ENCODE results near the gene URM1. TPM values are rescaled to one million over a fixed set of nuclear protein-coding genes. Genes with fewer than 3 reads are reported as not detected.
A peak's percentile ranks its signal among the peaks of the same experiment; 100 is the strongest.
"Not testable (repeated sequence)": the region's sequence is repeated elsewhere in the genome, so short reads cannot be mapped to it uniquely, and the experiment has no call there.

URM1 gene
- total RNA-seq, 2 experiments from 2014 or later = 28.4 to 28.8 TPM

GRCh38 chr9:128335161-128335560 lies 36.0 kb upstream of the URM1 start:
- Histone ChIP-seq H3K27ac (ENCODE audit: low read depth in 1 of 2, low read length in 2 of 2) (no peak overlapping the region), H3K27me3 (ENCODE audit: control insufficient read depth in 1 of 2, insufficient read depth in 2 of 2, low read length in 2 of 2) (no peaks in the 10 kb centered on the region), H3K4me1 (ENCODE audit: insufficient read depth, low read length) (peaks cover 7% of the 10 kb centered on the region), H3K36me3 (ENCODE audit: insufficient read depth, low read length) (peaks cover 12% of the 10 kb centered on the region), H3K9me3 (ENCODE audit: control insufficient read depth in 1 of 2, insufficient read depth in 1 of 2, low read length in 2 of 2) (no peaks in the 10 kb centered on the region), H3K4me3 (ENCODE audit: low read length) (no peak overlapping the region)
- CTCF ChIA-PET = no interaction called here
- no peak overlapping the region for H3K4me3 Mint-ChIP-seq
- H3K9me3 Mint-ChIP-seq = no peaks in the 10 kb centered on the region
- intact Hi-C loops (cut with DNase I, micrococcal nuclease) = no loop called here
- ATAC-seq (ENCODE audit: poor library complexity) = no peak
- no peak overlapping the region for H3K27ac Mint-ChIP-seq
- DNase-seq = no peak
- POLR2A ChIA-PET = no interaction called here
- peaks cover 10% of the 10 kb centered on the region for H3K36me3 Mint-ChIP-seq (ENCODE audit: low read depth)
- TF ChIP-seq CTCF (IDR thresholded peaks at IDR 0.05) = no peak
- no peaks in the 10 kb centered on the region for H3K27me3 Mint-ChIP-seq
- H3K4me1 Mint-ChIP-seq (ENCODE audit: low read depth) = no peaks in the 10 kb centered on the region

GRCh38 chr9:128335914-128336313 lies 35.3 kb upstream of the URM1 start:
- Histone ChIP-seq H3K4me1 (ENCODE audit: insufficient read depth, low read length) (peaks cover 10% of the 10 kb centered on the region), H3K9me3 (ENCODE audit: control insufficient read depth in 1 of 2, insufficient read depth in 1 of 2, low read length in 2 of 2) (no peaks in the 10 kb centered on the region), H3K27ac (ENCODE audit: low read depth in 1 of 2, low read length in 2 of 2) (no peak overlapping the region), H3K27me3 (ENCODE audit: control insufficient read depth in 1 of 2, insufficient read depth in 2 of 2, low read length in 2 of 2) (no peaks in the 10 kb centered on the region), H3K36me3 (ENCODE audit: insufficient read depth, low read length) (peaks cover 12% of the 10 kb centered on the region), H3K4me3 (ENCODE audit: low read length) (no peak overlapping the region)
- H3K4me1 Mint-ChIP-seq (ENCODE audit: low read depth) = no peaks in the 10 kb centered on the region
- no peak for TF ChIP-seq CTCF (IDR thresholded peaks at IDR 0.05)
- no peaks in the 10 kb centered on the region for H3K27me3 Mint-ChIP-seq
- ATAC-seq (ENCODE audit: poor library complexity) (no peak), DNase-seq (no peak)
- H3K9me3 Mint-ChIP-seq = no peaks in the 10 kb centered on the region
- ChIA-PET POLR2A (no interaction called here), CTCF (interaction anchor here (2.4 kb wide), 1 partner anchor 26 kb away, joined by 6 read pairs; no protein-coding TSS in a partner anchor)
- peaks cover 10% of the 10 kb centered on the region for H3K36me3 Mint-ChIP-seq (ENCODE audit: low read depth)
- H3K4me3 Mint-ChIP-seq = no peak overlapping the region
- intact Hi-C loops (cut with DNase I, micrococcal nuclease) = no loop called here
- H3K27ac Mint-ChIP-seq = no peak overlapping the region

DNA sequence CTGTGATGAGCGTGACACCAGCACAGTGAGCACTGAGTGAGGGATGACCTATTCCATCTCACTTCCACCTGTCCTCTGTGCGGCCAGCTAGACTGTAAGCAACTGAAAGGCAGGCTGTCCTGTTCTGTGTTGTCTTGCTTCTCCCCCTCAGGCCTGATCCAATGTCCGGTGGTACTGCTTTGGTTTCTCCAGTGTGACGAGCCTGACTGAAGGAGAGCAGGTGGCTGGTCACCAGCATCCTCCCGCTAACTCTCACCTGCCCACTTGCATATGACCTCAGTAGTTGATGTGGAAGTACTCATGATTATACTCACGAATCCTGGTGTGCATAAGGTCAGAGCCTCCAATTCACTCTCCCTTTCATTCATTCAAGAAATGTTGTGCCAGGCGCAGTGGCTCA lies 33.2 kb upstream of the URM1 start:
- ATAC-seq (ENCODE audit: poor library complexity) (no peak), DNase-seq (no peak)
- no peaks in the 10 kb centered on the region for H3K9me3 Mint-ChIP-seq
- H3K27me3 ChIP-seq (ENCODE audit: control insufficient read depth in 1 of 2, insufficient read depth in 2 of 2, low read length in 2 of 2) = no peaks in the 10 kb centered on the region
- H3K4me1 ChIP-seq (ENCODE audit: insufficient read depth, low read length) = peaks cover 21% of the 10 kb centered on the region
- no peak overlapping the region for H3K27ac Mint-ChIP-seq
- H3K4me1 Mint-ChIP-seq (ENCODE audit: low read depth) = peaks cover 7% of the 10 kb centered on the region
- intact Hi-C loops (cut with DNase I, micrococcal nuclease) = no loop called here
- H3K9me3 ChIP-seq (ENCODE audit: control insufficient read depth in 1 of 2, insufficient read depth in 1 of 2, low read length in 2 of 2) = no peaks in the 10 kb centered on the region
- H3K36me3 Mint-ChIP-seq (ENCODE audit: low read depth) = peaks cover 9% of the 10 kb centered on the region
- ChIA-PET CTCF (interaction anchor here (2.4 kb wide), 1 partner anchor 24 kb away, joined by 6 read pairs; no protein-coding TSS in a partner anchor), POLR2A (no interaction called here)
- H3K36me3 ChIP-seq (ENCODE audit: insufficient read depth, low read length) = peaks cover 14% of the 10 kb centered on the region
- H3K27ac ChIP-seq (ENCODE audit: low read depth in 1 of 2, low read length in 2 of 2) = no peak overlapping the region
- no peaks in the 10 kb centered on the region for H3K27me3 Mint-ChIP-seq
- H3K4me3 ChIP-seq (ENCODE audit: low read length) = no peak overlapping the region
- TF ChIP-seq CTCF (IDR thresholded peaks at IDR 0.05) = no peak
- no peak overlapping the region for H3K4me3 Mint-ChIP-seq

GRCh38 chr9:128338852-128339614 lies 32.1 kb upstream of the URM1 start:
- peaks cover 21% of the 10 kb centered on the region for H3K4me1 ChIP-seq (ENCODE audit: insufficient read depth, low read length)

More at GRCh38 chr9:128338852-128339614, 32.1 kb upstream of the URM1 start:
- H3K27ac ChIP-seq (ENCODE audit: low read depth in 1 of 2, low read length in 2 of 2); H3K27ac Mint-ChIP-seq; ATAC-seq (ENCODE audit: poor library complexity); H3K9me3 Mint-ChIP-seq; intact Hi-C loops (cut with DNase I, micrococcal nuclease); DNase-seq; H3K27me3 ChIP-seq (ENCODE audit: control insufficient read depth in 1 of 2, insufficient read depth in 2 of 2, low read length in 2 of 2); H3K4me1 Mint-ChIP-seq (ENCODE audit: low read depth); H3K4me3 ChIP-seq (ENCODE audit: low read length); H3K9me3 ChIP-seq (ENCODE audit: control insufficient read depth in 1 of 2, insufficient read depth in 1 of 2, low read length in 2 of 2); H3K36me3 Mint-ChIP-seq (ENCODE audit: low read depth); CTCF ChIA-PET; H3K27me3 Mint-ChIP-seq: not testable (repeated sequence)
- POLR2A ChIA-PET = interaction anchor here (1.1 to 1.2 kb wide), 2 partner anchors 32 to 179 kb away, joined by 3 read pairs; partner anchors contain the start of genes BBLN and URM1
- peaks cover 19% of the 10 kb centered on the region for H3K36me3 ChIP-seq (ENCODE audit: insufficient read depth, low read length)
- H3K4me3 Mint-ChIP-seq = peak overlapping the region; percentile 90

Data from CD4-positive, alpha-beta T cell (primary cell).